DOHH2 (cell line): ENCODE results near the gene METTL22.

Experiments used
- H3F3A ChIP-seq: fragments of 200-600 bp; sonication (generic), shearing (Covaris generic); 2 replicates; pipeline ENCODE4 v1.6.0; 2016; ENCODE audit warnings: antibody characterized with exemption, mild to moderate bottlenecking; ENCODE audit not compliant: control insufficient read depth, insufficient read depth
- H3K27ac ChIP-seq: fragments of 200-600 bp; sonication (generic); 2 replicates; pipeline ENCODE4 v1.5.1; 2014; ENCODE audit warnings: low read depth, mild to moderate bottlenecking, low read length, moderate library complexity
- H3K27me3 ChIP-seq: fragments of 200-600 bp; sonication (generic); 2 replicates; pipeline ENCODE4 v1.6.1; 2014; ENCODE audit warnings: mild to moderate bottlenecking, low read length, mixed read lengths; ENCODE audit not compliant: control insufficient read depth
- H3K36me3 ChIP-seq: fragments of 200-600 bp; sonication (generic); 2 replicates; pipeline ENCODE4 v1.6.1; 2014; ENCODE audit warnings: mild to moderate bottlenecking, low read length, moderate library complexity, mixed read lengths; ENCODE audit not compliant: control insufficient read depth
- H3K4me1 ChIP-seq: fragments of 200-600 bp; sonication (generic); 2 replicates; pipeline ENCODE4 v1.6.1; 2014; ENCODE audit warnings: mild to moderate bottlenecking, low read length, mixed read lengths; ENCODE audit not compliant: control insufficient read depth
- H3K4me2 ChIP-seq: fragments of 200-600 bp; sonication (generic); 2 replicates; pipeline ENCODE4 v1.6.0; 2014; ENCODE audit warnings: mild to moderate bottlenecking, low read length, moderate library complexity
- H3K4me3 ChIP-seq: fragments of 200-600 bp; sonication (generic); 2 replicates; pipeline ENCODE4 v1.5.1; 2014; ENCODE audit warnings: mild to moderate bottlenecking, low read length, mixed read lengths
- H3K79me2 ChIP-seq: fragments of 200-600 bp; sonication (generic); 2 replicates; pipeline ENCODE4 v1.6.1; 2014; ENCODE audit warnings: mild to moderate bottlenecking, low read length, mixed read lengths; ENCODE audit not compliant: control insufficient read depth
- H3K9me2 ChIP-seq: fragments of 200-600 bp; sonication (generic); replicated peaks from 2 replicates; pipeline ENCODE4 v1.6.1; 2014; ENCODE audit warnings: mild to moderate bottlenecking, low read length, mixed read lengths; ENCODE audit not compliant: control insufficient read depth
- H3K9me3 ChIP-seq: fragments of 200-600 bp; sonication (generic); 2 replicates; pipeline ENCODE4 v1.6.1; 2014; ENCODE audit warnings: antibody characterized with exemption, low read length, mixed read lengths; ENCODE audit not compliant: control insufficient read depth, insufficient read depth
- H4K20me1 ChIP-seq: fragments of 200-600 bp; sonication (generic); 2 replicates; pipeline ENCODE4 v1.6.0; 2014; ENCODE audit warnings: low read depth, mild to moderate bottlenecking, antibody characterized with exemption, low read length, moderate library complexity; ENCODE audit not compliant: control insufficient read depth, insufficient read depth
- CTCF ChIP-seq: fragments of 200-600 bp; sonication (generic); IDR thresholded peaks from one replicate; pipeline ENCODE4 v1.5.1; 2014; ENCODE audit warnings: antibody characterized with exemption, mild to moderate bottlenecking, low read depth, low read length; ENCODE audit not compliant: poor library complexity, severe bottlenecking
- EZH2phosphoT487 ChIP-seq: fragments of 200-600 bp; sonication (generic); IDR thresholded peaks from 2 replicates; pipeline ENCODE4 v1.6.1; 2017; ENCODE audit warnings: borderline replicate concordance, mild to moderate bottlenecking, antibody characterized with exemption, low read length, moderate library complexity, mixed read lengths

The METTL22 gene

GRCh38 chr16:8686879-8687278, 65.4 kb downstream of the METTL22 start:
- Histone ChIP-seq H3K9me2 (no peaks in the 10 kb centered on the region), H3K27ac (no peak overlapping the region), H3K9me3 (peaks cover 13% of the 10 kb centered on the region), H3K4me3 (no peak overlapping the region), H3K79me2 (no peaks in the 10 kb centered on the region), H3K4me1 (no peaks in the 10 kb centered on the region), H3K27me3 (peaks cover 8% of the 10 kb centered on the region), H4K20me1 (no peaks in the 10 kb centered on the region), H3F3A (no peaks in the 10 kb centered on the region), H3K4me2 (no peak overlapping the region), H3K36me3 (no peaks in the 10 kb centered on the region)
- TF ChIP-seq CTCF, result no peak
- no peak for TF ChIP-seq EZH2phosphoT487

GRCh38 chr16:8689686-8690085, 68.2 kb downstream of the METTL22 start:
- Histone ChIP-seq H3K79me2 (no peaks in the 10 kb centered on the region), H4K20me1 (no peaks in the 10 kb centered on the region), H3K4me2 (no peak overlapping the region), H3K4me1 (no peaks in the 10 kb centered on the region), H3K27me3 (peaks cover 1% of the 10 kb centered on the region; the same call in 1 of the 2 replicates), H3K9me3 (peaks cover 13% of the 10 kb centered on the region), H3K36me3 (no peaks in the 10 kb centered on the region), H3F3A (no peaks in the 10 kb centered on the region), H3K4me3 (no peak overlapping the region), H3K27ac (no peak overlapping the region), H3K9me2 (no peaks in the 10 kb centered on the region)
- TF ChIP-seq CTCF (no peak), EZH2phosphoT487 (no peak)

GRCh38 chr16:8691728-8692127, 70.2 kb downstream of the METTL22 start:
- Histone ChIP-seq H4K20me1 (no peaks in the 10 kb centered on the region), H3K27ac (no peak overlapping the region), H3K4me3 (no peak overlapping the region), H3F3A (no peaks in the 10 kb centered on the region), H3K79me2 (no peaks in the 10 kb centered on the region), H3K27me3 (peaks cover 4% of the 10 kb centered on the region), H3K4me1 (no peaks in the 10 kb centered on the region), H3K4me2 (no peak overlapping the region), H3K9me3 (peaks cover 13% of the 10 kb centered on the region), H3K9me2 (no peaks in the 10 kb centered on the region), H3K36me3 (no peaks in the 10 kb centered on the region)
- TF ChIP-seq EZH2phosphoT487 (no peak), CTCF (no peak)
